Middle frontal gyrus (tissue), 1 donor: ENCODE results near the gene HDAC4.

Source experiments
- DNase-seq: peaks from one replicate; pipeline ENCODE4 v3.0.0-alpha.2; 2015; ENCODE audit warnings: low spot score; ENCODE audit errors: extremely low spot score

The HDAC4 gene

DNA sequence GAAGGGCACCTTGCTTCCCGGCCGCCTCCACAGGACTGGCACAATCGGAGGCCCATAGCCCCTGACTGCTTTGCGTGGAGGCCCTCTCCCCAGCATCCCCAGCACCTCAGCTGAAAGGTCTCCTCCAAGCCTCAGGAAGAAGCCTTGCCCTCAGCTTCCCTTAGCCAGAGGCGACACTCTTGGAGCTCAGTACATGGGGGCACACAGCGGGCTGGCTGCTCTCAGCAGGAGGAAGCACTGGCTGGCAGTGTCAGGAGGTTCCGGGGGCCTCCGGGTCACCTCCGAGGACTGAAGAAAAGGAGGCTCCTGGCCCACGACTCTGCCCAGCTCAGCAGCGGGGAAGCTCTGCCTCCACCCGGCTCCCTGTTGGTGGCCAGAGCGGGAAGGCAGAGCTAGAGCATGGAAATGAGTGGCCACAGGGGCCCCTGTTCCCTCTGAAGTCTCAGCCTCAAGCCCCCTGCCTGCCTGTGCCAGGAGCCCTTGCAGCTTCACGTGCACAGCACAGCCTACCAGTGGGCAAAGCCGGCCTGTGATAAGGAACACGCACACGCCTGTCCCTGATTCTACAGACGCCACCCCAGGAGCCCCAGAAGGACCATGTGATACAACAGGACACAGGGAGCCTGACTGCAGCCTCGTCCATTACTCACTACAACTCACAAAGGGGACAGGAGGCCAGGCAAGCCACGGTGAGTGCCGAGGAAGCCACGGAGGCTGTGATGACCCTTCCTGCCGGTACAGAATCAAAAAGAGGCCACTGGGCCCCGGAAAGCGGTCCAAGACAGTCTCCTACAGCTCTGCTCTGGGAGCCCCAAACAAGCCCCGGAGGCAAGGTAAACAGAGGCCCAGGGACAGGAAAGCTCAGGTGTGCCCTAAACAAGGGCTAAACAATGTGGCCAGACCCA, 15.5 kb downstream of the HDAC4 start:
- no peak for DNase-seq

DNA sequence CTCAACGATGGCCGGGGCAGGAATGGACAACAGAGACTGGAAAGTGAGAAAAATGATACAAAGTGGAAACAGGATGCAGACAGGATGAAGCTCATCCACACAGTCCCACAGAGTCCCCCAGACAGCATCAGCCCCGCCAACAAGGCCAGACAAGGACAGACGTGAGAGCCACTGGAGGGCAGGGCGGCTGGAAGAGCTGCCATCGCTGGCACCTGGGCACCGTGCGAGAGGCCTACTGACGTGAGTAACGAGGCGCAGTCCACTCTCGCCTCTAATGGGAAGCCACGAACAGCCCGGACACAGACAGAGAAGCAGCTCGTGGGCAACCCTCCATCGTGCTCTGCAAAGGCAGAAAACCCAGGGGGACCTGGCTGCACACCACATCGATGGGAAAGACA, 17.1 kb downstream of the HDAC4 start:
- DNase-seq: no peak

DNA sequence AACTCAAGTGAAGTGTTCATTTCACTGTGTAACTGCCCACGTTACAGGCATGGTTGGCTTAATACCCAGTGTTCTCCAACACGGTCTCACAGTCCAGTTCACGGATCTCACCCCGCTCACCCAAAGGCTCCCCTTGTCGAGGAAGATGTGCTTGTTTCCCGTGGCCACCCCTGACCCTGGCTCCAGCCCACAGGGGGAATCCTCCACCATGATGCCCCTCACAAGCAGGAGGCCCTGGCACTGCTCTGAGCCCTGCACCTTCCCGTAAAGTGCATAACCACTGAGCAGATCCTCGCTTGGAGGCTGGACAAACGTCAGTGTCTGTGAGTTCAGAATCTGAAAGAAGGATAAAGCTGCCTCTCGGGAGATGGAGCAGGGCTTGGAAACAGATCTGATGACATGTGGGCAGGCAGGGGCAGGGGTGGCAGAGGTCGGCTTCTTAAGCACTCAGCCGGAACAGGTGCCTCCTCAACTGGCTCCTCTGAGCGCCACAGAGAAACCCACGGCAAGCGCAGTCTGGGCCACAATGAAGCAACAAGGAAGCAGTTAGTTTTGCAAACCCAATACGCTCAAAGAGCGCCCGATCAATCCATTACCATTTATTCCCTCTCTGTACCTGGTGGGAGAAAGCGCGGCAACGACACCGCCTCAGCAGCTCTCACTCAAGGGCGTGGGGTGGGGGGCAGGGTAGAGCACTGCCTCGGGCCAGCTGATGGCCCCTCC, 17.6 kb downstream of the HDAC4 start:
- no peak for DNase-seq

DNA sequence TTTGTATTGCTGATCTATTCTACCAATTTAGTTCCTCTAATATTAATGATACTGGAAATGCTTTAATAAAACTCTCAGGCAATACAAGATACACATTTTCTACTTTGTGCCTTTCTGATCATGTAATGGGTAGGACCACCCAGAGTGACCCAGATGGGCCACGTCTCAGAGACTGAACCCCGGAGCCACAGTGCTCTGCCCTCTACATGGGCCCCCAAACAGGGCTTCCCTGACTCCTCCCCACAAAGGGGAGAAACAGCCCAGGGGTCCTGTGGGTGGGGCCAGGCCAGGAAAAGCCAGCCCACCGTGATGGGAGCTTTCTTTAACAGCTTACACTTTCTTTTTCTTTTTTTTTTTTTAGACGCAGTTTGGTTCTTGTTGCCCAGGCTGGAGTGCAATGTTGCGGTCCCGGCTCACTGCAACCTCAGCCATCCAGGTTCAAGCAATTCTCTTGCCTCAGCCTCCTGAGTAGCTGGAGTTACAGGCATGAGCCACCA, 18.4 kb downstream of the HDAC4 start:
- no peak for DNase-seq

DNA sequence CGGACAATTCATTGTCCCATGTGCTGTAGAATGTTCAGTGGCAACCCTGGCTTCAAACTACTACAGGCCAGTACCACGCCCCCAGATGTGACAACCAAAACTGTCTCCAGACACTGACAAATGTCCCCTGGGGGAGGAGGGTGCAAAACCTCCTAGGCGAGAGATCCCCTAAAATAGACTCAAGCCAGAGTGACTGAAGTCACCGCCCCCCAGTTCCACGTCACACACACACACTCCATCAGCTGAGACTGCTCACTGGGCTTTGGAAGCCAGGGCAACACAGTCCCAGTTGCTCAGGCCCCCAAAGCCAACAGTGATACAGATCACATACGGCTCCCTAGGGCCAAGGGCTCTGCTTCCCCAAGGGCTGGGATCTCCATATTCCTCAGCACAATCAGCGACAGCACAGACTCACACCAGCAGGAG, 19.1 kb downstream of the HDAC4 start:
- no peak for DNase-seq

DNA sequence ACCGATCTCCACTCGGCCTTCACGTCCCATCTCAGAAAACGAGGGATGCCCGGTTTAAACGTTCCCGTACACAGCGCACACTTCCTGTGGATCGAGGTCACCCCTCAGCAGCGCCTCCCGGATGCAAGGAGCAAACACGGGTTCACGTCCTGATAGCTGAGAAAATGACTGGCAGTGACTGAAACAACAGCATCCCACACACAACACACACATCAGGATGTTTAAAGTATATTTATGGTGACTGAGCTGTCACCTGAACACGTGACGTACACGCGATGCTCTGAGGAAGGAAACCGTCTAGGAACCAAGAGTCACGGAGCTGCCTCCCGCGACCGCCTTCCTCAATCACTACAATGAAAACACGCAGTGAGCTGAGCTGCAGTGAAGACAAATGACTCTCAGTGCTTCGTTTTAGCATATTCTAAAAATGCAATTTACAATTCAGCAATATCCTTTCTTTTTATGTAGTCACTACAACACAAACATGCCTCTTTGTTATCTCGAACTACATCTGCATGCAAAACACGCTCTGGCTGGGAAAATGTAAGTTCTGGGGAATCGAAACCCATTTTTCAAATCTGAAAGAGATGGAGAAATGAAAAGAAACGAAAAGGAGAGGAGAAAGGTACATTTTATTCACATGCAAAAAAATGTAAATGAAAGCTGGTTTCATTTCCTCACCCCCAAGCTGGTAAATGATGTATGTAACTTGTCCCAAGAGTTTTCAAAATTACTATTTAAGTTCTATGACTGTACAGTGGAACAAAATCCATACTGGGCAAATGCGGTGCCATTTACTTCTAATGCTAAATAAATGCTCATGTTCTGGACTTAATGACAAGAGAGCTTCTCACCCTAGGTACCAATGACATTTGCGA, 19.8 kb downstream of the HDAC4 start:
- no peak for DNase-seq

DNA sequence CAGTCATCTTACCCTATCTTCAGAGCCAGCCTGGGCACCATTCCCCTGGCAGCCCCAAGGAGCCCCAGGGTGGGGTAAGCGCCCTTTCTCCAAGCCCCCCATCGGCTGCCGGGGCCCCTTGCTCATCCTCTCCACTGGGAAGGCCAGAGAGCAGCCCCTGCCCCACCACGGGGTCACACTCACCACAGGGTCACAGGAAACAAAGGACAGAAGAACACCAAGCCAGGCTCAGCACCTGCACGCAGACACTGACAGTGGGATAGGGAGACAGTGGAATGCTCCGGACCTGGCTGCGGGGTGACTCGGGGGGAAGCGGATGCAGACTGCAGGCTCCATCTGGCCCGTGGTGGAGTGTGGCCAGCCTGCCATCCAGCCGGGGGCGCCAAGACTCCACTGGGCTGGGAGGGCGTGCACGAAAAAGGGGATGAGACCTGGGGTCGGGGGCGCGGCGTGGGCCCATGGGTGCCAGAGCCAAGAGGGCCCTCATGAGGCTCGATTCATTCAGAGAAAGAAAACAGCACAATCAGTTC, 21.1 kb downstream of the HDAC4 start:
- DNase-seq: no peak

DNA sequence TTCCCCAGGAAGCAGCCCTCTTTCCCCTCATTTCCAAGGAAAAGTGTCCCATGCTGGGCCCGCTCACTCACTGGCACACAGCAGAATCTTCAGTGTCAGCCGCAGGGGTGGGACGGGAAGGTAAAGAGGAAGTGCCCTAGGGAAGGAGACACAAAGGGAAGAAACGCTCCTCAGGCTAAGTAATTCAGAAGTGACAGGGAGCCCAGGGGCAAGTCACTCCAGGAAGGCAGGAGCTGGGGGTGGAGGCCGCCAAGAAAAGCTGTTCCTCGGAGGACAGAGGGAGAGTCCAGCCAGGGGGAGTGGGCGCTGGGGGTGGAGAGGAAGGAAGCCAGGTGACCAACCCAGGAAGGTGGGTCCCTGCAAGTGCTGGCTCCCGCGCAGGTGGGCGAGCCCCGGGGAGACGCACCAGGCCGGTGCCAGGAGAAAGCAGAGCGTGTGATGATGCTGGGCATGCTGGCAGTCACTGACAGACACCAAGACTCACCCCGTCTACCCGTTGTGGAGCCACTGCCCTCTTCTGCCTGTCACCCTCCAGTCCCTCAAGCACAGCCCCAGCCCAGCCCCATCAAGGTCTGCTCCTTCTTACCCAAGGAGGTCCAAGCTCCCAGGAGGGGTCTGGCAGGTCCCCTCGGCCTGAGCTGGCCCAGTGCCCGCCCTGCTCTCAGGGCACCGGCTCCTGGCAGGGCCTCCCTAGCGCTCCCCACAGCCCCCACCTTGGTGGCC, 21.7 kb downstream of the HDAC4 start:
- no peak for DNase-seq

DNA sequence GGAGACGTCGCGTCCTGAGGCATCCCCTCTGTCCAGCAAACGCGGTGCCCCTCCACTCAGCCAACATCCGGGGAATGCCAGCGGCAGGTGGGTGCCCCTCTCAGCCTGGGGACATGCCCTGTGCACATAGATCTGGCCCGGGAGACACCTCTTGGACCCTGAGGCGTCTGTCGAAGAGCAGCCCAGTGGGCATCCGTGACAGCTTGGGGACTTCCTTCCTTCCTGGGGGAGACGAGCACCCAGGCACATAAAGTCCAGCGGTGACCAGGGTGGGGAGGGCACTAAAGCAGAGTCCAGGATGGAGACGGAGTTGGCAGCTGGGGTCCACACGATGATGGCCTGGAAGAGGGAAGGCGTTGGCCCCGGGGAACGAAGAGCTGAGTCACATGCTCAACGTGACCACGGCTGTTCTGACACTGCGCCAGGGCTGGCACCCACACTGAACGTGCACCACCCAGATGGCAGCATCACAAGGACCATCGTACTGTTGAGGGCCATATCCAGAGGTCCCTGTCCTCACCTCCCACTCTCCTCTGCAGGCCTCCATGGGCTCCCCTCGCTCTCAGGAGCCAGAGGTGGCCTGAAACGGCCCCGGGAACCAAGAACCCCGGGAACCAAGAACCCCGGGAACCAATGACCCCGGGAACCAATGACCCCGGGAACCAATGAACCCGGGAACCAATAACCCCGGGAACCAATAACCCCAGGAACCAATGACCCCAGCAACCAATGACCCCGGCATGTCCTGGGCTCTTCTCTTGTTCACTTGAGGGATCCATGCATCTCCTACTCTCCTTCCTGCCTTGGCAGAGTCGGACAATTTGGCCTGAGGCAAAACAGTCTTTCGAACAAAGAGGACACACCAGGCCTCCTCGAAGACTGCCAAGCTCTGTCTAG, 22.6 kb downstream of the HDAC4 start:
- DNase-seq: no peak

DNA sequence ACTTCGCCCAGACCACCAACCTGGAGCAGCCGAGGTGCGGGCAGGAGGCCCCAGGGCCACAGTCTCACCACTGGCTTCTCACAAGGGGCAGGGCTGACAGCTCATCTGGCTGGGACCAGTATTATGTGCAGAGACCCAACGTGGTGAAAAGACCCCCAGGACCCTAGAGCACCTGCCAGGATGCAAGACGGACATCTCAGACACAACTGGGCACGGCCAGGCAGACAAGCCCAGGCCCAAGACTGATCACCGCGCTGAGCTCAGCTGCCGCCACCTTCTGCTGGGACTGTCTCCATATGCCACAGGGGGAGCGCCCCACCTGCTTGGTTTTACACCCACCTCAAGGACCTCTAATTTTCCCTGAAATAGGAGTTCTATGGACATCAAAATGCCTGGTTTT, 23.2 kb downstream of the HDAC4 start:
- DNase-seq: no peak

DNA sequence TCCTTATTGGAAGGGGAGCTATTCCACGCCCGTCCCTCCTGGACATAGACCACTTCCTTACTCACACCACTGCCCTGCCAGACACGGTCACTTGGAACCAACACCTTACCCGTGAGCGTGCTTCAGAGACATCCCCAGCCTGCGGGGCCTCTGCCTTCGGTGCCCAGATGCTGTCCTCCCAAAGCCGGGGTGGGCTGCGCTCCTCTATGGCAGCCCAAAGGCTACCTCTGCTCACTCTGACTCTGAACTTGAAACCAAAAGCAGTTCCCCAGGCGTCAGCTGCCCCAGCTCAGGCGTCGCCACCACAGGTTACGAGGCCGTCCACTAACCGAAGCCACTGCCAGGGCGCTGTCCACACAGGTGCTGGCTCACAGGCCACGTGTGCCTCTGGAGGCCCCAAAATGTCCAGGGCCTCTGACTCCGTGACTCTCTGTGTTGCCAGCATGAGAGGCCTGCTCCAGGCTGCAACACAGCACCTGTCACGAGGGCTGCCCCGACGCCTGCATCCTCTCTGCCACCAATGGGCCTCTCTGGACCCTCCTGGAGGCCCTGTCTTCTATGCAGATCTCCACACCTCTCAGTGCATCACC, 23.8 kb downstream of the HDAC4 start:
- DNase-seq: no peak

DNA sequence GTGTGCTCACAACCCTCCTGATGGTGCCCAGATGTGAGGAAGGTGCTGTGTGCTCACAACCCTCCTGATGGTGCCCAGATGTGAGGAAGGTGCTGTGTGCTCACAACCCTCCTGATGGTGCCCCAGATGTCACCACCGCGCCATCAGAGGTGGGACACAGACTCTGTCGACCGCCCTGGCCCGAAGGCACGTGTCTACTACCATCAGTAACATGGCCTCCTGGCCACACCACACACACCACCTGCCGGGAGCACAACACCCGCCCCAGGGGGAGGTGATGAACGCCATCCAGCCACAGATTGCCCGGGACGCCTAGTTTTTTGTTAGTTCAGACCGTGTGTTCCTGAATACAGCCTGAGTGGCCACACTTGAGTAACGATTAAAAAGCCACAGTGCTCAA, 24.5 kb downstream of the HDAC4 start:
- DNase-seq: no peak

DNA sequence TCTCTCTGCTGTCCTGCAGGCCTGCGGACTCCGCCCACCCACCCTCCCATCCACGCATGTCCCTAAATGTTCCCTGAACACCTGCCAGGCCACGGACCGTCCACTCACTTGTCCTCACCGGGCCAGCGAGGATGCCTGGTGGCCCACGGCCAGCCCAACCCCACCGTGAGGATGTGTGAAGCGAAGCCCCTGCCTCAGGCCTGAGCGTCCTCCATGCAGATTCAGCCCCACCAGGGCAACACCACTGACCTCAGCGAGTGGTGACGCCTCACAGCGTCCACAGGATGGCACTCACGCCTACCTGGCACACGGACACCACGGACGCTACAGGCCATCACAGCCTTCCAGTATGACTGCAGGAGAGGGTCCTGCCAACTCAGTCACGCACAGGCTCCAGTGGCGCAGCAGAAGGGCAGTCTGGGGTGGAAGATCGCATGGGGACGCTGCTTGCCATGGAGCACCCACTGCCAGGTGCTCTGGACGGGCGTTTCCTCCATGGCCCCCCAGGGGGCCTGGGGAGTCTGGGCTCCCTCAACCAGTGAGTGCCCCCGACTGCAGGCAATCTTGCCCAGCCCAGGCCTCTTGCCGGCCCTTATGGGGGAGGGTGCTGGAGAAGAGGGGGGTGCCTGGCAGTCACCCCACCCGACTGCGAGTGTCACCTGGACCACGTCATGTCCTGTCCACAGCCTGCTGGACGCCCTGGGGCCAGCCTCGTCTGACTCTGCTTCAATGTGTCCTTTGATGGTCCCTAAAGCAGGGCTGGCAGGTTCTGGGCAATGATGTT, 25.4 kb downstream of the HDAC4 start:
- no peak for DNase-seq

DNA sequence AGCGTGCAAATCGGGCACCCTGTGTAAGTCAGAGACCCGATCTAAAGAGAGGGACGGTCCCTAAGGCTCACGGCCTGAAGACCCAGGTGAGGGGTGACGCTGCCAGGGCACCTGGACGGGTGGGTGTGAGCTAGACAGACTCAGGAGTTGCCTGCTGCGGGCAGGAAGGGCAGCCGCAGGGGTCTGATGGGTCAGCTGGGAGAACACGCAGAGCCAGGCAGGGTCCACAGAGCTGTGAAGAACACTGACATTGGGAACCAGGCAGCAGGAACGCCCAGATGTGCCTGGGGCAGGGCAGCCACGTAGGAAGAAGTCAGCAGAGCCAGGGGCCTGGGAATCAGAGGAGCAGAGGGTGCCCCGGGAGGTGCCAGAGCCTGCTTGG, 25.9 kb downstream of the HDAC4 start:
- no peak for DNase-seq

DNA sequence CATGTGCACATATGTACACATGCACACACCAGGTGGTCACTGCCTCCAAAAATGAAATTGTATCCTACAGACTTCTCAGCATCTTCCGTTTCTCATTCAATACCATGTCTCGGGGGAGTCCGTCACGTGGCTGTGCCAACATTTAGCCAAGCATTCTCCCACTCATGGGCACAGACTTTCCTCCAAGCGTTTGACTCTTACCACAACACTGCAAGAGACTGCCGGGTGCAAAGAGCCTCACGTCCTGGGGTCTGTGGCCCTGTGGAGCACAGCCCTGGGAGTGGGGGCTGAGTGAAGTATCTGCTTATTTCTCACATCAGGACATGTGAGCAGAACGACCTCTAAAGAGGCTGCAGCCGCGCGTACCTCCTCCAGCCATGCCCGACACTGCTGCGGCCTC, 28.0 kb downstream of the HDAC4 start:
- DNase-seq: no peak

DNA sequence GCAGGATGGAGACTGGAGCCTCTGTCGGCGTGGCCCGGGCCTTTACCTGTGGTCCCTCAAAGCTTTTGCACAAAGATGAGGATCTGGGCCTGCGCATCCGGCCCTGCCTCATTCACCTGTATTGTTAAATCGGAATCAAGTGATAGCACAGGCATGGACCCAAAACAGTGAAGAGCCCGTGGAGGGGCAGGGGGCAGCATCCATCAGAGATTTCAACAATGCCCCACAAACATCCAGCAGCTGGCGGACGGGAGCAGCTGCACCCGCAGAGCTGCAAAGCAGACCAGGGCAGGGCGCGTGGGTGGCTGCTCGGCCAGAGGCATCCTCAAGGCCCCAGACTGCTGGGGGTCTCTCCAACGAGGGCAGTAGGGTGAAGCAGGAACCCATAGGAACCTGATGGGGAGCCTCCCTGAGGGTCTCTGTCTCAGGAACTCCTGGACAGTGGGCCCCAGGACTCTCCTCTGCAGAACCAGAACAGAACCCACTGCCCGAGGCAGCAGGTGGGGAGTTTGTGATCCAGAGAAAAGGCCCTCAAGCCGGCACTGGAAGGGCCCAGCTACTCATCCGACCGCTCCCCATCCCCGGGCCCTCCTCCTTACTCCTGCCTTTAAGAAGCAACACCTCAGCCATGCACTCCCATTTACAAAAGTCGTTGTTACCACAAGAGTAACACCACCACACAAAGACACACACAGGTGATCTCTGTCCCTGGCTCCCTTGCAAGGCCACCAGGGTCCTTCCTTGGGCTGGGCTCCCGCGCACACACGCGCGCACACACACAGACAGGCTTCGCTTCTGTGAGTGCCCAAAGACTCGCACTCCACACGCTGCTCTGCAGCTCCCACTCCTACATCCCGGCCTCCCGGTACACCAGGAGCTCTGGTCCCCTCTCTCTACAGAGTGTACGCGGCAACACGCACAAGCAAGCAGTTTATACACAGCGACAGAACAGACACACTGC, 28.8 kb downstream of the HDAC4 start:
- no peak for DNase-seq
